Head of caudate nucleus (tissue), 42 donors: ENCODE measurements around the gene MSL3.

Source experiments
- DNase-seq, 42 donors: peaks; one replicate each; pipeline versions ENCODE4 v3.0.0 to v3.0.0-alpha.2; 2020 to 2021; ENCODE audit warnings: mixed read lengths in 7 of 42
- intact Hi-C: fragments of 100-400 bp; cut with DNase I; formaldehyde crosslinking; loops from one replicate; pipeline ENCODE4 v1.15.0; 2022

Gene MSL3

DNA sequence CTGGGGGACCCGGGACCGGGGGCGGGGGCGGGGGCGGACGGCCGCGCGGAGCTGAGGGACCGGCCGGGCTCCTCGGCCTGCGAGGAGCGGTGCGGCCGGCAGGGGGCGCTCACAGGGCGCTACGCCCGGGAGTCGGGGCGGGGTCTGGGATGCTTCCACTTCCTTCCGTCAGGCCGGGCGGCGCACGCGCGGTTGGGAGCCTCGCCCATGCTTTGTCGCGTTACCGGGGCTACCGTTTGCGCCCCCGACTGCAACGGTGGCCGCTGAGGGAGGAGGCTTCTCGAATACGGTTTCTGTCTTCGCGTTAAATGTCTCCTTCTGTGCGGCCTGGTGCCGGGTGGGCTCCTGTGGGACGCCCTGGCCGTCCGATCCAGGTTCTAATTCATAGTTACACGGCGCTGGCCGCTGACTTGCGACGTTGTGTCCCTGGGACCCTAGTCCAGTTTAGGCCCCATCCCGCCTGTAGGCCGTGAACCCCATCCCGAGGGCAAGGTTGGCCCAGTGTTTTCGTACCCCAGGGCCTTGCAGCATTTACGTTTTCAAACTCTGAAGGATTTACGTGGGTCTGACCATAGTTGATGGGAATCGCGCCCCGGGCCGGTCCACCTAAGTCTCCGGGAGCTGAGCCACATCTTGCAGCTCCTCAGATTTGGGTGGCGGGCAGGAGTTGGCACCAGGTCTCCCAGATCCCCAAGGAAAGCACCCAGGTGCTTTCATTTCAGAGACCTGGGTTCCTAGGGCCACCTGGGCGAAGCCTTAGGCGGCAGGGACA lies 549 bp downstream of the MSL3 start:
- peak; percentile 66 to 94 (median 88) for DNase-seq
- intact Hi-C loops, result loop anchor here (5.0 kb wide), 1 partner anchor 226 kb away; no protein-coding TSS in a partner anchor

DNA sequence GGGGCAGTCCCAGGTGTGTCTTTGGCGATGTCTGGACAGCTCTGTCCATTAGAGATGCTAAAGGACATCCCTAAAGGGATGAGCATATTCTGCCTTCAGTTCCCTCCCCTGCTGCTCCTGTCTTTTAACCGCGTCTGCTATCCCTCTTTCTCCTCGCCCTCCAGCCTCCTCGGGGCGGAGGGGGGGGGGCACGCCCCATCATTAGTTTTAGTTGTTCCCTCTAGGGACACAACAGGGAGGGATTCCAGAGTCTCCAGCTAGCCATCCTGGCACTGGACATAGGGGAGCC lies 1.1 kb downstream of the MSL3 start:
- DNase-seq, result no peak
- intact Hi-C loops, result loop anchor here (5.0 kb wide), 1 partner anchor 227 kb away; no protein-coding TSS in a partner anchor

DNA sequence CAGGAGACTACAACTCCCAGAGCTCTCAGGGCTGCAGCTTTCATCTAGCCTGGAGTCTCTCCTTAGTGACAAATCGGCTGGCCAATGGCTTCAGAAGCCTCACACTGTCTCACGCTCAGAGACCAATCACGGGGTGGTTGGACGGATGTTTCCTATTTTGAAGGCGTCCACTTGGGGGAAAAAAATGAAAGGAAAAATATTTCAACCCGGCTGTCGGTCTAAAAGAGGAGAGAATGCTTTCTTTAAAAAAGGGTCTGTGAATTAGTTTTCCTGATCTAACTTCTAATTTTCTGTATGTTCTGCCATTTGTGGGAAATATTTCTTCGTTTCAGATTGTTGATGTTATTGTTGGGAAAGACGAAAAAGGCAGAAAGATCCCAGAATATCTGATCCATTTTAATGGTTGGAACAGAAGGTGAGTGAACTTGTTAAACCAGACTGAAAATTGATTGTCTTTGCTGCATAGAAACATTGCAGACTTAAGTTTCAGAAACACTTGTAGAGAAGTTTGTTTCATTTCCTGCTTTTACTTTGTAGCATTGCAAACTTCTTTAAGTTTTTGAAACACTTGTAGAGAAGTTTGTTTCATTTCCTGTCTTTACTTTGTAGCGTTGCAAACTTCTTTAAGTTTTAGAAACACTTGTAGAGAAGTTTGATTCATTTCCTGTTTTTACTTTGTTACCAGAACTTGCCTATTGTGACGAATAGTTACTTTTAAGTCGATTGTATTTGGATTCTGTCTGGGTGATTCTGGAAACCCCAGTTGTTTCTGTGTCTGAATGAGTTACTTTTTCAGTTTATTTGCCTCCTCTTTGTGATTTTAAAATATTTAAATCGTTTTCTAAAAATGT lies 1.6 kb downstream of the MSL3 start:
- intact Hi-C loops, result loop anchor here (5.0 kb wide), 1 partner anchor 227 kb away; no protein-coding TSS in a partner anchor
- peak; percentile 62 to 96 (median 88) for DNase-seq

DNA sequence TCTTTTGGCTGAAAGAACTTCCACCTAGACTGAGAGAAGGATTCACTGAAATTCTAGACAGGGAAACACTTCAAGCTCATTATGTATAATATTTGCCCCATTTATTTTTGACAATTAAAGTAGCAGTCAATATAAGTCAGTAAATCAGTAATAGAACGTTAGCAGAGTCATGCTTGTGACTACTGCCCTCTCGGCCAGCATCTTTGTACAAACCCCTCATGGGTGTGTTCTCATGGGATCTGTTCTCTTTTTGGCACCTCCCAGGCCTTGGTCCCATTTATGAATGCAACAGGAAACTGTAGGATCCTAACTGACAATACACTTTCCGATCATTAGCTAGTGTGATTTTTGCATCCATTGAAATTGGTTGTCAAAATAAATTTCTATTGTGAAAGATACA lies 2.9 kb downstream of the MSL3 start:
- intact Hi-C loops, result no loop called here
- DNase-seq, result no peak

DNA sequence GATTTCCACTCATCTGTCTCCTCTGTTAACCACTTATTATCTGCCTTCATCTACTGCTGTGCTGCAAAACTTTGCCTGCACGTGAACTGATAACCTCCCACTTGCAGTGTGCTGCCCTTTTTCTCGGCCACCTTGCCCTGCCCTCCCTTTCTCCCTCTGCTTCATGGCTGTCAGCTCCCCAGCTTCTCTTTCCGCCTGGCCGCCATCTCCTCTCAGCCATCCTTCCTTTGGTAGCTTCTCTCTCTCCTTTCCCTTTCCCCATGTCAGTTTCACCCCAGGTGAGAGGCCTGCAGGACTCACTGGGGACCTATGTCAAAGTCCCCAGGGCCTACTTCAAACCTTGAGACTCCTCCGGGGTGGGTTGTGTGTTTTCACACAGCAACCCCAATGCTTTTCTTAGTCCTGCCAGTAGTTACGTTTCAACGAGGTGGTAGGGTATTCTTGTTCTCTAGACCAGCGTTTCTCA lies 6.6 kb downstream of the MSL3 start:
- DNase-seq, result no peak
- intact Hi-C loops, result no loop called here

DNA sequence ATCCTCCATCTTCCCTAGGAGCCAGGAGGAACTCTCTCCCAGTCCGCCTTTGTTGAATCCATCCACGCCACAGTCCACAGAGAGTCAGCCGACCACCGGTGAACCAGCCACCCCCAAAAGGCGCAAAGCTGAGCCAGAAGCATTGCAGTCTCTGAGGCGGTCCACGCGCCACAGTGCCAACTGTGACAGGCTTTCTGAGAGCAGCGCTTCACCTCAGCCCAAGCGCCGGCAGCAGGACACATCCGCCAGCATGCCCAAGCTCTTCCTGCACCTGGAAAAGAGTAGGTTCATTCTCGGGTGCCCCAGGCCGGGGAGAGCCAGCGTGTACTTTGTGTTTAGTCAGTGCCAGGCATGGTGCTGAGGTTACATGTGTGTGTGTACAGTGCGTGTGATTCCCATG lies 7.4 kb downstream of the MSL3 start:
- intact Hi-C loops, result no loop called here
- no peak for DNase-seq

DNA sequence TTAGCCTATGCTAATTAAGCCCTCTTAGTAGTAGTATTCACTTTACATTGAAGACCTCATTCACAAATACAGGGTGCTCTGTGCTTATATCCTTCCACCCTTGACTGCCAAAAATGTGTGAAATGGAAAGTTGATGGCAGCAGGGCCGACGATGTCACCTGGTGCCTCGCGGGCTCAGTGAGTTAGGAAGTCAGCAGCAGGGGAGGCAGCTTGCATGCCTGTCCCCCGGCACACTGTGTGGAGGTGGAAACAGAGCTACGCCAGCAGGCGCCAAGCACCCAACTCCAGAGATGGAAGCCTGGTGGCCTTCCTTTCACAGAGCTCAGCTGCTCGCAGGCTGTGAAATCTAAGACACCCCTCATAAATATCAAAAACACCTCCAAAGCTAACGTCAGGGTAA lies 8.4 kb downstream of the MSL3 start:
- intact Hi-C loops, result no loop called here
- DNase-seq, result no peak

DNA sequence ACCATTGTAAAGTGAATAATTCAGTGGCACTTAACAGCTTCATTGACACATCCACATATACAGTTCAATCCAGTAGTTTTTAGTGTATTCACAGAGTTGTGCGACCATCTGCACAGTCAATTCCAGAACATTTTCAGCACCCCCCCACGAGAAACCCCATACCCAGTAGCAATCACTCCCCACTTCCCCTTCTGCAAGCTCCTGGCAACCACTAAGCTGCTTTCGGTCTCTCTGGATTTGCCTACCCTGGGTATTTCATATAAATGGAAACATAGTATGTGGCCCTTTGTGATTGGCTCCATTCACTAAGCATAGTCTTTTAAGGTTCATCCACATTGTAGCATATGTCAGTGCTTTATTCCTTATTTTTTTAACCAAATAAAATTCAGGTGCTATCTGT lies 10.0 kb downstream of the MSL3 start:
- peak in 1 of 42 donors; percentile 11 for DNase-seq

DNA sequence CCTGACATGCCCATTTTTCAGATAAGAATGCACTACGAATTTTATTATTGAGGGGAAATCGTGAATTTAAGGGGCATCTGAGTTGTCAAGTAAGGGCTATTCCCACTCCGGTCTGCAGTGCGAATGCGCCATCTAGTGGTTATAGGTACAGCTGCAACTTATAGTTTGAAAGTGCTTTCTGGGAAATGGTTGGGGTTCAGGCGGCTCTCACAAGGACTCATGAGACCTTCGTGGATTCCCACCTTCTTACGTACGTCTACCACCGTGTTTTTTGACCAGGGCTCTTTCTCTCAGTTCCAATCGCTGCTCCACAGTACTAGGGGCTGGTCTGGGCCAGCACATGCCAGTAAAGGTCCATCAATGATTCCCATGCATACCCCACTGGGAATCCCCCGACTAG lies 12.3 kb downstream of the MSL3 start:
- peak in 30 of 42 donors; percentile 4 to 73 (median 36) for DNase-seq
- intact Hi-C loops, result no loop called here

More for the DNA sequence above, 10.0 kb downstream of the MSL3 start:
- intact Hi-C loops, result no loop called here

DNA sequence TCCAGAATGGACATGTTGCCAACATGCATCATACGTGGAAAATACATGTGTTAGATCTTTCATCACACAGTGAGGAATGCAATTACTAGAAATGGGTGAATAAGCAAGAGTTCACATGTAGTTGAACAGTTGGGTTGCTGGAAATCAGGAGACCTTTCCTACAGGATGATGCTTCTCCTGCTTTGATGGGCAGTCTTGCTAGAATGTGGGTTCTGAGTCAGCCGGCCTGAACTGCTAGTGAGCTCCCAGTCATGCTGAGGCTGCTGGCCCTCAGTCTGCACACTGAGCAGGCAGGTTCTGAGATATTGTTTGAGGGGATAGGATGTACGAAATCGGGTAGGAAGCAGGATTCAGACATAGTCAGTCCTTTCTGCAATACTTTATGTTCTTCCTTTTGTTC lies 20.2 kb downstream of the MSL3 start:
- intact Hi-C loops, result no loop called here
- DNase-seq, result no peak

DNA sequence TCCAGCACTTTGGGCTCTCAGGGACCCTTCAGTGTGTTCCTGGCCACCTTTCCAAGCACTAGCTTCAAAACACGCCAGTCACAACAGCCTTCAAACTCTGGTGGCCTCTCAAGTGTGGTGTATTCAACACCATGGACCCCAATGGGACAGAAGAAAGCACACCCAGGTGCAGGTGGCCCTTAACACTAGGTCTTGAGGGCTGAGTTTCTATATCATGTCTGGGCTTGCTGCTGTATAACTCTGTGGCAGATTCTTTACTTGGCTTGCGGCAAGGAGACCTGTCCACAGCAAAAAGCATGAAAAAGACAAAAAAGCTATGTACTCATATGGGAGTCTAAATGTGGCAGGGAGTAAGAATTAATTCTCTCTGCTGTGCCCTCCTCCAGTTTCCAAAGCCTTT lies 23.1 kb downstream of the MSL3 start:
- intact Hi-C loops, result no loop called here
- DNase-seq, result no peak

DNA sequence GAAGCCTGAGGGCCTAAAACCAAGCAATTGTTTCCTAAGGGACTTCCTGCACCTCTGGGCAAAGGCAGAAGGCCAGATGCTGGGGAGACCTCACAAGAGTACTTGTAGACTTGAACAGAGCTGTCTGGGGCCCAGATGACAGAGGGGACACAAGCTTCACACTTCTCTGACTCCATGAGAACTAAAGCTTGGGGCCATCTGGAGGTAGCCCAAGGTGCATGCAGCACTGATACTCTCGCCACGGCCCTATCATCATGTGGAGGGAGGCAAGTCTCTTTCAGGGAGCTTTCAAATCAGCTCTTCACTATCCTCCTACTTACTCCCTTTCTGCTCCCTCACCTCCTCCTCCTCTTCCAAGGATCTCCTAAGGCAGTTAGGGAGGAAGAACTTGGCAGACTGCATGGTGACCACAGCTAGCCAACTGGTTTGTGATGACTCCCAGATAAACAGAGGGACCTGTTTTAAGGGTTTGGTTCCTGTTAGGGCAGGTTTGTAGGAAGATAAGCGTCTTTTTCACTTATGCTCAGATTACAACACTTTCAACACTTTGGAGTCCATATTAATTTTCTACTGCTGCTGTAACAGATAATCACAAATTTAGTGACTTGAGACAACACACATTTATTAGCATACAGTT lies 23.8 kb downstream of the MSL3 start:
- intact Hi-C loops, result no loop called here
- DNase-seq, result no peak

DNA sequence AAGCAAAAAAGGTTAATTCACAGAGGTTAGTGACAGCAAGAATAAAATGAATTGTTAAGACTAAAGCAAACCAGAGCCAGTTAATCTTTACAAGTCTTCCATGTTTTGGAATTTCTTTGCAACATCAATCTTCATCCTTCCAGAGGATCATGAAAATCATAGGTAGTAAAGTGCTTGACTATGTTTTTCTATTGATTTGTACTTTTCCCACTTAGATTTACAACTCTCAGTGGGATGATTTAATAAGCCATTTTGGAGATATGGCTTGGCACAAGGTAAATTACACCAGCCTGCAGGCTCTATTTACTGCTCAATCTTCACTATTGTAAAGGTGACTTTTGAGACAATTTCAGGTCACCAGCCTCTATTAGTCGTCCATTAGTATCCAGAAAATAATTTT lies 26.5 kb downstream of the MSL3 start:
- intact Hi-C loops, result no loop called here

DNA sequence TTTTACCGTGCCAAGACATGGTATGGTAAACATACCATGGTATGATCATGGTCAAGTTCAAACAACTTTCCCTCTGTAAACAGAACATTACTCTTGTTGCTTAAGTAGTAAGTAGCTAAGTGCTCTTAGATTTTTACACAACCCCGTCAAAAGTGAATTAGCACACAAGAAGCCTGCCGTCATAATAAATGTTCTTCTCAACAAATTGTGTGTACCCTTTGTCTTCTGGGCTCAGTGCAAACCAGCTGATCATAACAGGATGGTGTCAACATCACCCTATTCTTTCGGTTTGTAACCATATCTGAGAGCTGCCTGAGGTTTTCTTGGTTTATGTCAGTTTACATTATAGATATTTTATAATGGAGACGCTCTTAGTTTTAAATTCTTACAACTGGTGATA lies 28.8 kb downstream of the MSL3 start:
- intact Hi-C loops, result no loop called here
- no peak for DNase-seq

More for the DNA sequence above, 26.5 kb downstream of the MSL3 start:
- no peak for DNase-seq

DNA sequence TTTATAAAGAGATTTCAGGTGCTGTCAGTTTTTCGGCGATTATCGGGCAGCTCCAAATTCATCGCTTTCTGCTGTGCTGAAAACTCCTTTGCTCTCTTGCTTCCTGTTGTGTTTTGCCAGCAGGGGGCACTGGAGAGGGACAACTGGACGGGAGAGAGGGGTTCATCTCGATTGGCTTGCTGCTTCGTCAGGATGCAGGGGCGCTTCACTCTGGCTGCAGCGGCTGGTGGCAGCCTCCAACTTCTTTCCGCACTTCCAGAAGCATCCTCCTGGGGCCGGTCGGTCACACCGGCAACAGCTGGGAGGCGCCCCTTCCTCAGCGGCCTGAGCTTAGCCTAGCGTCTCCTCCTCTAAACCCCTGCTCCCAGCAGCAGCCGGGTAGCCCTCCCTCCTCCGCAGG lies 29.5 kb downstream of the MSL3 start:
- intact Hi-C loops, result no loop called here
- peak; percentile 44 to 88 (median 73) for DNase-seq

DNA sequence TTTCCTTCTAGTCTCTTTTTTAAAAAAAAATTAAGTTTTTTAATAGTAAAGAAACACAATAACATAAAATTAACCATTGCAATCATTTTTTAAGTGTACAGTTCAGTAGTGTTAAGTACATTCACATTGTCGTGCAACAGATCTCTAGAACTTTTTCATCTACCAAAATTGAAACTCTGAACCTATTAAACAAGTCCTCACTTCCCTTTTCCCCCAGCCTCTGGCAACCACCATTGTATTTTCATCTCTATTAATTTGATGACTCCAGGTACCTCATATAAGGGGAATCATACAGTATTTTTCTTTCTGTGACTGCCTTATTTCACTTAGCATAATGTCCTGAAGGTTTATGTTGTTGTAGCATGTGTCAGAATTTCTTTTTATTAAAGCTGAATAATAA lies 31.8 kb downstream of the MSL3 start:
- DNase-seq, result no peak
- intact Hi-C loops, result no loop called here

DNA sequence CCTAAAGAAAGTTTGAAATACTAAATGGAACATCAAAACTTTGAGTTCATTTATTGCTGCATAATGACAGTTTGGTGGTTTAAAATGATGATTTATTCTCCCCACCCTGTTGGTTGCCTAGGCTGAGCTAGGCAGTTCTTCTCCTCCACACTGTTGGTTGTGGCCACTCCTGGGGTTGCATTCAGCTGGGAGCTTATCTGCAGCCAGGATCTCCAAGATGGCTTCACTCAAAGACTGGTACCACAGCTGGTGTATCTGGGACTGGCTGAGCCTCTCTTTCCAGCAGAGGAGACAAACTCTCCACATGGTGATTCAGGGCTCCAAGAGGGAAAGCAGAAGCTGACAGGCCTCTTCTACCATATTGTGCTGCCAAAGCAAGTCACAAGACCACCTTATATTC lies 33.1 kb downstream of the MSL3 start:
- intact Hi-C loops, result no loop called here
- DNase-seq, result no peak

DNA sequence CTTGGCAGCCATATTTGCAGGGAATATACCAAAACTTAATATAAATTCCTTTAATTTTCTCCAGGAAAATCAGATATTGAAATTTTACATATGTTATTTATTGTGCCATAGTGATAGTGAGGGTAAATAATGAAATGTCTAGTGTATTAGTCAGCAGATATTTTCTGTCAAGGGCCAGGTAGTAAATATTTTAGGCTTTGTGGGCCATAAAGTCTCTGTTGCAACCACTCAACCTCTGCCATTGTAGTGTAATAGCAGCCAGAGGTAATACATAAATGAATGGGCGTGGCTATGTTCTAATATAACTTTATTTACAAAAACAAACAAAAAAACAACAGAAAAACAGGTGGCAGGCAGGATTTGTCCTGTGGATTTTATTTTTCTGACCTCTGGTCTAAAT lies 33.5 kb downstream of the MSL3 start:
- DNase-seq, result no peak
- intact Hi-C loops, result no loop called here

DNA sequence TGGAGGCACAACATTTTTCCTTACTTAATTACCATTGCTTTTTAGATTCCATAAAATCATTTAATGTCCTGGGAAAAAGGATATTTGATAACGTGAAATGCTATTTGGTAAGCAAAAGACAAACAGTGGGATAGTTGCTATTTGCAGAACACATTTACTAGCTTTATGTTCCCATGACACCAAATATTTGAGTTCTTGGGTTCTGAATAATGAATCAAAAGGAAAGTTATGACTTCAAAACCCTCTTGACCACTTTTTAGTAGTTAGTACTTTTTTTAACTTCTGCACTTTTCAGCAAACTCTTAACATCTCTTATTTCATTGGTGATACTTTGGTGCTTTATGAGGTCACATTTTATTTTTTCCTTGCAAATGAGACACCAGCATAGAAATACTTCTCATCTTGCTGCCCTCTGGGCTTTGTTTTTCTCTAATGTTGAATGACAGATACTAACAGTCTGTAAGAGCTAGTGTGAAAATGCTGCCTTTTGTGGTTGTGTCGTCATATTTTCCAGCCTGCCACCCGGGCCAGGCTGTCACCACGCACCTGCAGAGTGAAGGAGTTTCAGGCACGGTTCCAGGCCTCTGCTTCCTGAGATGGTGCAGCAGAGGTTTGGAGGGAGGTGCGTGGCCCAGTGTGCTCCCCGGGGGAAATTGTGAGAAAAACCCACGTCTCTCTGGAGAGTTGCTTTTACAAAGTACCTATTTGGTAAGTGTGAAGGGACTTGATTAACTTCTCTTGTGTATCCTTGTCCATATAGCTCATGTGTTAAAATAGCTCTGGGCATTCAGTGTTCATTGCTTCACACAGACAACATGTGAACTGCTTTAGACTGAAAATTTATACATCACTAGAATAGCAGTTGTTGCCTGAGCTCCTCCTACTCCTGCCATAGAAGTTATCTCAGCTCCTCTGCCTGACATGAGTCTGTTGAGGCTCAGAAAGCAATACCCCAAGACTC lies 34.7 kb downstream of the MSL3 start:
- peak in 22 of 42 donors; percentile 2 to 54 (median 26) for DNase-seq
- intact Hi-C loops, result no loop called here
